Activated gamma-delta T cell (primary cell): ENCODE measurements around the gene TMX3.
A peak's percentile ranks its signal among the peaks of the same experiment; 100 is the strongest.

ENCODE experiments used
- DNase-seq: peaks from one replicate; lab custom pipeline; 2025; lab: John Stamatoyannopoulos, UW
- total RNA-seq, 2 donors: gene quantifications; one replicate each; lab custom pipeline; 2026; lab: John Stamatoyannopoulos, UW

Gene TMX3
- 120 to 123 reads per million in 2 donors for total RNA-seq

GRCh38 chr18:68714712-68715496 is at the start of gene TMX3:
TMX3 (minus strand) TSS chr18:68715108; CDS start chr18:68714981, 127 bp downstream.
- DNase-seq, result peak; percentile 84

- no peak for DNase-seq
Observed at GRCh38 chr18:68764016-68764415, 49.1 kb upstream of the TMX3 start.

- no peak for DNase-seq
Observed at GRCh38 chr18:68763083-68763482, 48.2 kb upstream of the TMX3 start.

- DNase-seq, result no peak
Observed at GRCh38 chr18:68759308-68759707, 44.4 kb upstream of the TMX3 start.

GRCh38 chr18:68757126-68757525 is 42.2 kb upstream of the TMX3 start:
- no peak for DNase-seq

GRCh38 chr18:68742206-68742605 is 27.3 kb upstream of the TMX3 start:
- no peak for DNase-seq

GRCh38 chr18:68740966-68741365 is 26.1 kb upstream of the TMX3 start:
- DNase-seq, result no peak

GRCh38 chr18:68739462-68739861 is 24.6 kb upstream of the TMX3 start:
- no peak for DNase-seq

GRCh38 chr18:68738564-68738963 is 23.7 kb upstream of the TMX3 start:
- DNase-seq, result no peak

GRCh38 chr18:68735483-68736343 is 20.8 kb upstream of the TMX3 start:
- DNase-seq, result no peak

GRCh38 chr18:68734308-68734707 is 19.4 kb upstream of the TMX3 start:
- DNase-seq, result no peak

GRCh38 chr18:68733707-68734106 is 18.8 kb upstream of the TMX3 start:
- no peak for DNase-seq

- DNase-seq, result no peak
Observed at GRCh38 chr18:68728081-68728700, 13.3 kb upstream of the TMX3 start.

GRCh38 chr18:68727506-68727905 is 12.6 kb upstream of the TMX3 start:
- no peak for DNase-seq

GRCh38 chr18:68725346-68725745 is 10.4 kb upstream of the TMX3 start:
- DNase-seq, result no peak

GRCh38 chr18:68724021-68724420 is 9.1 kb upstream of the TMX3 start:
- no peak for DNase-seq

GRCh38 chr18:68723539-68723938 is 8.6 kb upstream of the TMX3 start:
- DNase-seq, result no peak

- no peak for DNase-seq
Observed at GRCh38 chr18:68722821-68723220, 7.9 kb upstream of the TMX3 start.

- DNase-seq, result no peak
Observed at GRCh38 chr18:68721681-68722583, 7.0 kb upstream of the TMX3 start.

GRCh38 chr18:68714366-68714711 is 569 bp downstream of the TMX3 start:
- DNase-seq, result no peak

GRCh38 chr18:68713796-68714195 is 1.1 kb downstream of the TMX3 start:
- no peak for DNase-seq

GRCh38 chr18:68713131-68713530 is 1.8 kb downstream of the TMX3 start:
- DNase-seq, result no peak
